Measurements from ENCODE around the gene ANKRD44. TPM values are rescaled to one million over a fixed set of nuclear protein-coding genes. Genes with fewer than 3 reads are reported as not detected.

The ANKRD44 gene
- total RNA-seq, 6 experiments from 2014 or later = 3.8 to 5.7 (median 4.7) TPM

GRCh38 chr2:196980473-196980872 is 330.1 kb downstream of the ANKRD44 start:
- Mint-ChIP-seq H3K4me1 (ENCODE audit: low read depth) (peaks cover 4% of the 10 kb centered on the region; the same call in 1 of the 2 replicates), H3K27ac (no peak overlapping the region), H3K36me3 (ENCODE audit: low read depth) (no peaks in the 10 kb centered on the region), H3K9me3 (no peaks in the 10 kb centered on the region), H3K27me3 (ENCODE audit: insufficient read depth) (peaks cover 4% of the 10 kb centered on the region), H3K4me3 (no peak overlapping the region)
- TF ChIP-seq, protein P1, sequence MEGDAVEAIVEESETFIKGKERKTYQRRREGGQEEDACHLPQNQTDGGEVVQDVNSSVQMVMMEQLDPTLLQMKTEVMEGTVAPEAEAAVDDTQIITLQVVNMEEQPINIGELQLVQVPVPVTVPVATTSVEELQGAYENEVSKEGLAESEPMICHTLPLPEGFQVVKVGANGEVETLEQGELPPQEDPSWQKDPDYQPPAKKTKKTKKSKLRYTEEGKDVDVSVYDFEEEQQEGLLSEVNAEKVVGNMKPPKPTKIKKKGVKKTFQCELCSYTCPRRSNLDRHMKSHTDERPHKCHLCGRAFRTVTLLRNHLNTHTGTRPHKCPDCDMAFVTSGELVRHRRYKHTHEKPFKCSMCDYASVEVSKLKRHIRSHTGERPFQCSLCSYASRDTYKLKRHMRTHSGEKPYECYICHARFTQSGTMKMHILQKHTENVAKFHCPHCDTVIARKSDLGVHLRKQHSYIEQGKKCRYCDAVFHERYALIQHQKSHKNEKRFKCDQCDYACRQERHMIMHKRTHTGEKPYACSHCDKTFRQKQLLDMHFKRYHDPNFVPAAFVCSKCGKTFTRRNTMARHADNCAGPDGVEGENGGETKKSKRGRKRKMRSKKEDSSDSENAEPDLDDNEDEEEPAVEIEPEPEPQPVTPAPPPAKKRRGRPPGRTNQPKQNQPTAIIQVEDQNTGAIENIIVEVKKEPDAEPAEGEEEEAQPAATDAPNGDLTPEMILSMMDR (IDR thresholded peaks at IDR 0.05) = no peak
- DNase-seq = no peak

DNA sequence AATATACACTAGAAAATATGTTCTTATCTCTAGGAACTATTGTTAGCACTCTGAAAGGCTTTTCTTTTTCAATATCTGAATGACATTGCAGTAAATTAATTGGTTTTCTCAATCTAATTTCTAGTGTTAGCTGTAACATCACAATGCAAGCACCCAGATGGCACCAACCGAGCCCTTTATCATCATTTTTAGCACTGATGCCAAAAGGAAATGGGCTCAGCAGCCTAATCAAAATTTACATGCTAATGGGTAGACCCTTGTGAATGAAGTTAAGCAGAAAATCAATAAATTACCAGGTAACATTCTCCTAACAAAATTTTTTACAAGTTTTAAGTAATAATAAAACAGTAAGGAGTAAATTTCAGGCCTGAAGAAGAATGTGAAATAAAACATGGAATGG is 330.6 kb downstream of the ANKRD44 start:
- Mint-ChIP-seq H3K36me3 (ENCODE audit: low read depth) (no peaks in the 10 kb centered on the region), H3K4me3 (no peak overlapping the region), H3K27ac (no peak overlapping the region), H3K27me3 (ENCODE audit: insufficient read depth) (peaks cover 4% of the 10 kb centered on the region), H3K4me1 (ENCODE audit: low read depth) (no peaks in the 10 kb centered on the region), H3K9me3 (no peaks in the 10 kb centered on the region)
- no peak for DNase-seq
- TF ChIP-seq, protein P1 (IDR thresholded peaks at IDR 0.05) = no peak

- DNase-seq = no peak
- Mint-ChIP-seq H3K36me3 (ENCODE audit: low read depth) (no peaks in the 10 kb centered on the region), H3K27ac (no peak overlapping the region), H3K27me3 (ENCODE audit: insufficient read depth) (peaks cover 4% of the 10 kb centered on the region), H3K4me1 (ENCODE audit: low read depth) (no peaks in the 10 kb centered on the region), H3K4me3 (no peak overlapping the region), H3K9me3 (no peaks in the 10 kb centered on the region)
- TF ChIP-seq, protein P1 (IDR thresholded peaks at IDR 0.05) = no peak
These were observed 333.1 kb downstream of the ANKRD44 start for GRCh38 chr2:196977507-196977906.

DNA sequence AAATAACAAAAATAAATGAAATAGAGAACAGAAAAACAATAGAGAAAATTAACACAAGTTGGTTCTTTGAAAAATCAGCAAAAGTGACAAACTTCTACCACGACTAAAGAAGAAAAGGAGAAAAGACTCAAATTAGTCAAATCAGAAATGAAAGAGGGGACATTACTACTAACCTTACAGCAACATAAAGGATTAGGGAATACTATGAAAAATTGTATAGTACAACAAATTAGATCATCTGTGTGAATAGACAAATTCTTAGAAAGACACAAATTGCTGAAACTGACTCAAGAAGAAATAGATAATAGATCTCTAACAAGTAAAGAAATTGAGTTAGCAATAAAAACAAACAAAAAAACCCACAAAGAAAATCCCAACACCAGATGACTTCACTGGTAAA is 335.6 kb downstream of the ANKRD44 start:
- DNase-seq = no peak
- TF ChIP-seq, protein P1 (IDR thresholded peaks at IDR 0.05) = no peak
- no peak overlapping the region for H3K27ac Mint-ChIP-seq
- no peaks in the 10 kb centered on the region for H3K9me3 Mint-ChIP-seq
- peaks cover 6% of the 10 kb centered on the region; the same call in 1 of the 2 replicates for H3K4me1 Mint-ChIP-seq (ENCODE audit: low read depth)
- no peak overlapping the region for H3K4me3 Mint-ChIP-seq
- H3K27me3 Mint-ChIP-seq (ENCODE audit: insufficient read depth) = peaks cover 4% of the 10 kb centered on the region
- no peaks in the 10 kb centered on the region for H3K36me3 Mint-ChIP-seq (ENCODE audit: low read depth)

DNA sequence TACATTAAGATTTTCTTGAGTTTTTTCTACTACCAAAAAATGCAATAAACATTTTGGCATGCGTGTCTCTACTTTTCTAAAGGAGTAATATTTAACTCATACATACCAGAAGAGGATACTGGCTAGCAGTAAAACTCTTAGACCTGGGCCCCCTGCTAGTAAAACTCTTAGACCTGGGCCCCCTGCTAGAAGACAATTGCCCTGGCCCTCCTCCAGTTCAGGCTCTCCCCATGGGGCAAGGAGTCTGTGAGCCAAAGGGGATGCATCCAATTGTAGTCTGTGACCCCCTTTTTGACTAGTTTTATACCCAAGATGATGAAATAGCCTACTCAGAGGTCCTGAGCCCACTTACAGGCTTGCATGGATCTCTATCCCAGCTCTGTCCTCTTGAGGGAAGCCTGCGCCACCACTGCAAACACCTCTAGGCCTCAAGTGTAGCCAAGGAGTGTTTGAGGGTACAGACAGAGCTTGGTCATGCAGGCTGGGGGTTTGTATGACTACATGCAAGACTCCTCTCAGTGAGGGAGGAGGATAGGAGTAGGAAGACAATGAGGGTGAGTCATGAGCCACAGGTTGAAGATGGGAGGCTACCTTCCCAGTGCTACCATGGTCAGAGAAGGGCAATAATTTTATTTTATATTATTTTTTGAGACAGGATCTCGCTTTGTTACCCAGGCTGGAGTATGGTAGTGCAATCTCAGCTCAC is 338.9 kb downstream of the ANKRD44 start:
- Mint-ChIP-seq H3K4me1 (ENCODE audit: low read depth) (peaks cover 24% of the 10 kb centered on the region; the same call in 1 of the 2 replicates), H3K9me3 (no peaks in the 10 kb centered on the region; the same call in 1 of the 2 replicates), H3K27me3 (ENCODE audit: insufficient read depth) (peaks cover 4% of the 10 kb centered on the region), H3K4me3 (no peak overlapping the region), H3K36me3 (ENCODE audit: low read depth) (no peaks in the 10 kb centered on the region), H3K27ac (no peak overlapping the region)
- DNase-seq = no peak
- TF ChIP-seq, protein P1 (IDR thresholded peaks at IDR 0.05) = no peak

Measured in HFFc6 (cell line).